Esophagus muscularis mucosa (tissue), 4 donors: ENCODE data around the gene MME. TPM values are rescaled to one million over a fixed set of nuclear protein-coding genes. Genes with fewer than 3 reads are reported as not detected.
A peak's percentile ranks its signal among the peaks of the same experiment; 100 is the strongest.

Source experiments
- DNase-seq: peaks from one replicate; pipeline ENCODE4 v3.0.0-alpha.2; 2017; ENCODE audit errors: extremely low spot score
- H3K27ac ChIP-seq, 4 donors: fragments of 200-600 bp; sonication (generic); replicated peaks in 1 of 4; 1 replicate in 3 of 4; 2 replicates in 1 of 4; pipeline ENCODE4 v1.5.1; 2016 to 2019; ENCODE audit warnings: mild to moderate bottlenecking in 1 of 4
- H3K27me3 ChIP-seq, 4 donors: fragments of 200-600 bp; sonication (generic); one replicate each; pipeline versions ENCODE4 v1.5.1 to v1.6.0; 2016 to 2019
- H3K36me3 ChIP-seq, 4 donors: fragments of 200-600 bp; sonication (generic); one replicate each; pipeline ENCODE4 v1.5.1; 2016 to 2019
- H3K4me1 ChIP-seq, 4 donors: fragments of 200-600 bp; sonication (generic); one replicate each; pipeline ENCODE4 v1.5.1; 2016 to 2019
- H3K4me3 ChIP-seq, 4 donors: fragments of 200-600 bp; sonication (generic); 1 replicate in 2 of 4; 2 replicates in 2 of 4; pipeline ENCODE4 v1.5.1; 2016 to 2019; ENCODE audit warnings: mild to moderate bottlenecking in 4 of 4, moderate library complexity in 1 of 4
- H3K9me3 ChIP-seq, 4 donors: fragments of 200-600 bp; sonication (generic); 1 replicate in 3 of 4; 2 replicates in 1 of 4; pipeline ENCODE4 v1.5.1; 2016 to 2019
- CTCF ChIP-seq, 3 experiments: fragments of 200-600 bp in 2 of 3; fragments of 450-650 bp in 1 of 3; sonication (generic) in 2 of 3; IDR thresholded peaks; one replicate each; pipeline ENCODE4 v1.5.1; 2017 to 2019; ENCODE audit warnings: antibody characterized with exemption in 3 of 3, mild to moderate bottlenecking in 2 of 3, moderate library complexity in 1 of 3
- EP300 ChIP-seq: sonication (generic); formaldehyde crosslinking; IDR thresholded peaks from one replicate; pipeline ENCODE4 v1.6.1; 2017; ENCODE audit warnings: antibody characterized with exemption
- POLR2A ChIP-seq: fragments of 450-650 bp; IDR thresholded peaks from one replicate; pipeline ENCODE4 v1.6.1; 2017; ENCODE audit warnings: antibody characterized with exemption, moderate library complexity, mild to moderate bottlenecking, low read depth
- POLR2AphosphoS5 ChIP-seq, 2 donors: sonication (generic); formaldehyde crosslinking; IDR thresholded peaks; one replicate each; pipeline ENCODE4 v1.6.1; 2017; ENCODE audit warnings: antibody characterized with exemption in 2 of 2
- WGBS: methylation state at CpG from one replicate; pipeline ENCODE4 v1.1.5; 2018; 5-methylcytosine and 5-hydroxymethylcytosine counted together
- intact Hi-C: fragments of 100-400 bp; cut with DNase I; formaldehyde crosslinking; loops from one replicate; pipeline ENCODE4 v1.15.1; 2023
- total RNA-seq, 4 donors: library from RNA; depleted of rRNA; stranded (reverse); fragments of >200 nt; gene quantifications; one replicate each; pipeline versions ENCODE4 v1.1.0 to v1.2.1, GENCODE V29; 2016

MME gene
- total RNA-seq, 4 donors from 2014 or later: 1.7 to 6.5 (median 4.5) TPM

GRCh38 chr3:155228676-155229075 is 148.6 kb downstream of the MME start:
- Histone ChIP-seq H3K27me3 (no peaks in the 10 kb centered on the region), H3K4me1 (peaks cover 16 to 21% (median 20%) of the 10 kb centered on the region in 4 donors), H3K36me3 (no peaks in the 10 kb centered on the region), H3K27ac (no peak overlapping the region), H3K4me3 (no peak overlapping the region), H3K9me3 (no peaks in the 10 kb centered on the region)
- DNase-seq: no peak
- intact Hi-C loops: no loop called here
- TF ChIP-seq EP300 (no peak), POLR2AphosphoS5 (IDR thresholded peaks at IDR 0.05) (no peak), POLR2A (no peak), CTCF (IDR thresholded peaks at IDR 0.05) (no peak)
- 94% methylated on average over 1 of the region's 1 CpG for WGBS

GRCh38 chr3:155229086-155229485 is 149.0 kb downstream of the MME start:
- TF ChIP-seq CTCF (IDR thresholded peaks at IDR 0.05) (no peak), POLR2AphosphoS5 (IDR thresholded peaks at IDR 0.05) (no peak), POLR2A (no peak), EP300 (no peak)
- peaks cover 21 to 25% (median 23%) of the 10 kb centered on the region in 4 donors for H3K4me1 ChIP-seq
- no peak overlapping the region for H3K4me3 ChIP-seq
- DNase-seq: no peak
- H3K27ac ChIP-seq: no peak overlapping the region
- intact Hi-C loops: no loop called here
- no peaks in the 10 kb centered on the region for H3K9me3 ChIP-seq
- H3K36me3 ChIP-seq: no peaks in the 10 kb centered on the region
- 90% methylated on average over 1 of the region's 1 CpG for WGBS
- no peaks in the 10 kb centered on the region for H3K27me3 ChIP-seq

GRCh38 chr3:155230382-155230781 is 150.3 kb downstream of the MME start:
- TF ChIP-seq POLR2A (no peak), EP300 (no peak), CTCF (IDR thresholded peaks at IDR 0.05) (no peak), POLR2AphosphoS5 (IDR thresholded peaks at IDR 0.05) (no peak)

GRCh38 chr3:155231792-155232191 is 151.7 kb downstream of the MME start:
- DNase-seq: no peak
- H3K36me3 ChIP-seq: no peaks in the 10 kb centered on the region
- intact Hi-C loops: no loop called here
- H3K4me1 ChIP-seq: peaks cover 21 to 30% (median 24%) of the 10 kb centered on the region in 4 donors
- H3K4me3 ChIP-seq: no peak overlapping the region
- H3K27ac ChIP-seq: peak overlapping the region; percentile 71 to 79 (median 72)
- H3K27me3 ChIP-seq: no peaks in the 10 kb centered on the region
- 79% methylated on average over 2 of the region's 2 CpGs for WGBS
- H3K9me3 ChIP-seq: no peaks in the 10 kb centered on the region
- TF ChIP-seq EP300 (no peak), POLR2AphosphoS5 (IDR thresholded peaks at IDR 0.05) (no peak), POLR2A (no peak), CTCF (IDR thresholded peaks at IDR 0.05) (no peak)

More at GRCh38 chr3:155230382-155230781, 150.3 kb downstream of the MME start:
- Histone ChIP-seq H3K4me3 (no peak overlapping the region), H3K27ac (no peak overlapping the region), H3K36me3 (no peaks in the 10 kb centered on the region), H3K4me1 (peaks cover 21 to 30% (median 24%) of the 10 kb centered on the region in 4 donors), H3K9me3 (no peaks in the 10 kb centered on the region), H3K27me3 (no peaks in the 10 kb centered on the region)
- intact Hi-C loops: no loop called here
- DNase-seq: no peak

- intact Hi-C loops: no loop called here
- H3K27ac ChIP-seq: peak overlapping the region; percentile 71 to 79 (median 72)
- no peaks in the 10 kb centered on the region for H3K9me3 ChIP-seq
- H3K4me3 ChIP-seq: no peak overlapping the region
- 38% methylated on average over 3 of the region's 3 CpGs for WGBS
- H3K36me3 ChIP-seq: no peaks in the 10 kb centered on the region
- H3K4me1 ChIP-seq: peaks cover 21 to 30% (median 24%) of the 10 kb centered on the region in 4 donors
- TF ChIP-seq POLR2AphosphoS5 (IDR thresholded peaks at IDR 0.05) (peak; percentile 53 to 81), EP300 (no peak), POLR2A (no peak), CTCF (IDR thresholded peaks at IDR 0.05) (no peak)
- H3K27me3 ChIP-seq: no peaks in the 10 kb centered on the region
- no peak for DNase-seq
Observed at GRCh38 chr3:155232605-155233004, 152.5 kb downstream of the MME start.
